ENCODE results near the gene TMEM248.
"Not testable (repeated sequence)": the region's sequence is repeated elsewhere in the genome, so short reads cannot be mapped to it uniquely, and the experiment has no call there.

Gene TMEM248

GRCh38 chr7:66920769-66921395, at the start of gene TMEM248:
TSS of gene TMEM248 (plus strand) at chr7:66921225. CDS start at chr7:66941866, 20,641 bp downstream.
- Histone ChIP-seq H3K27me3 (ENCODE audit: control insufficient read depth, insufficient read depth, low read length) (no peaks in the 10 kb centered on the region), H3K4me1 (ENCODE audit: control insufficient read depth, insufficient read depth, low read length) (peaks cover 6% of the 10 kb centered on the region; the same call in 1 of the 2 replicates), H3K4me3 (ENCODE audit: low read depth, low read length) (peak within 1 kb of the TSS; percentile 88), H3K27ac (ENCODE audit: low read depth, low read length) (peak within 1 kb of the TSS; percentile 76), H3K9me3 (ENCODE audit: control insufficient read depth, insufficient read depth, low read length) (no peaks in the 10 kb centered on the region), H3K36me3 (ENCODE audit: control insufficient read depth, insufficient read depth, low read length) (no peaks in the 10 kb centered on the region), H3K9ac (ENCODE audit: low read depth, low read length) (peak within 1 kb of the TSS; percentile 69)

GRCh38 chr7:66873476-66873875, 47.5 kb upstream of the TMEM248 start:
- Histone ChIP-seq H3K27me3 (ENCODE audit: control insufficient read depth, insufficient read depth, low read length) (no peaks in the 10 kb centered on the region), H3K4me1 (ENCODE audit: control insufficient read depth, insufficient read depth, low read length) (peaks cover 7% of the 10 kb centered on the region), H3K36me3 (ENCODE audit: control insufficient read depth, insufficient read depth, low read length) (peaks cover 10% of the 10 kb centered on the region; the same call in 1 of the 2 replicates), H3K4me3 (ENCODE audit: low read depth, low read length) (no peak overlapping the region), H3K9me3 (ENCODE audit: control insufficient read depth, insufficient read depth, low read length) (no peaks in the 10 kb centered on the region), H3K9ac (ENCODE audit: low read depth, low read length) (no peak overlapping the region), H3K27ac (ENCODE audit: low read depth, low read length) (no peak overlapping the region)

GRCh38 chr7:66877577-66878300, 43.3 kb upstream of the TMEM248 start:
- H3K9ac ChIP-seq (ENCODE audit: low read depth, low read length): no peak overlapping the region
- no peaks in the 10 kb centered on the region for H3K9me3 ChIP-seq (ENCODE audit: control insufficient read depth, insufficient read depth, low read length)
- H3K4me3 ChIP-seq (ENCODE audit: low read depth, low read length): no peak overlapping the region
- no peaks in the 10 kb centered on the region for H3K27me3 ChIP-seq (ENCODE audit: control insufficient read depth, insufficient read depth, low read length)
- H3K4me1 ChIP-seq (ENCODE audit: control insufficient read depth, insufficient read depth, low read length): no peaks in the 10 kb centered on the region
- H3K27ac ChIP-seq (ENCODE audit: low read depth, low read length): no peak overlapping the region
- peaks cover 16% of the 10 kb centered on the region; the same call in 1 of the 2 replicates for H3K36me3 ChIP-seq (ENCODE audit: control insufficient read depth, insufficient read depth, low read length)

GRCh38 chr7:66878301-66878685, 42.7 kb upstream of the TMEM248 start:
- not testable (repeated sequence) for H3K27me3 ChIP-seq (ENCODE audit: control insufficient read depth, insufficient read depth, low read length); H3K9ac ChIP-seq (ENCODE audit: low read depth, low read length)

GRCh38 chr7:66880053-66880452, 41.0 kb upstream of the TMEM248 start:
- H3K4me1 ChIP-seq (ENCODE audit: control insufficient read depth, insufficient read depth, low read length): no peaks in the 10 kb centered on the region
- no peak overlapping the region for H3K9ac ChIP-seq (ENCODE audit: low read depth, low read length)
- no peaks in the 10 kb centered on the region for H3K9me3 ChIP-seq (ENCODE audit: control insufficient read depth, insufficient read depth, low read length)
- no peak overlapping the region for H3K27ac ChIP-seq (ENCODE audit: low read depth, low read length)
- H3K27me3 ChIP-seq (ENCODE audit: control insufficient read depth, insufficient read depth, low read length): no peaks in the 10 kb centered on the region
- H3K4me3 ChIP-seq (ENCODE audit: low read depth, low read length): no peak overlapping the region
- peaks cover 25% of the 10 kb centered on the region; the same call in 1 of the 2 replicates for H3K36me3 ChIP-seq (ENCODE audit: control insufficient read depth, insufficient read depth, low read length)

More at GRCh38 chr7:66878301-66878685, 42.7 kb upstream of the TMEM248 start:
- H3K36me3 ChIP-seq (ENCODE audit: control insufficient read depth, insufficient read depth, low read length): peaks cover 16% of the 10 kb centered on the region; the same call in 1 of the 2 replicates
- not testable (repeated sequence) for H3K4me1 ChIP-seq (ENCODE audit: control insufficient read depth, insufficient read depth, low read length); H3K27ac ChIP-seq (ENCODE audit: low read depth, low read length); H3K4me3 ChIP-seq (ENCODE audit: low read depth, low read length); H3K9me3 ChIP-seq (ENCODE audit: control insufficient read depth, insufficient read depth, low read length)

- not testable (repeated sequence) for H3K27me3 ChIP-seq (ENCODE audit: control insufficient read depth, insufficient read depth, low read length); H3K9ac ChIP-seq (ENCODE audit: low read depth, low read length); H3K4me1 ChIP-seq (ENCODE audit: control insufficient read depth, insufficient read depth, low read length); H3K27ac ChIP-seq (ENCODE audit: low read depth, low read length); H3K4me3 ChIP-seq (ENCODE audit: low read depth, low read length); H3K9me3 ChIP-seq (ENCODE audit: control insufficient read depth, insufficient read depth, low read length)
- H3K36me3 ChIP-seq (ENCODE audit: control insufficient read depth, insufficient read depth, low read length): peaks cover 22% of the 10 kb centered on the region; the same call in 1 of the 2 replicates
Observed at GRCh38 chr7:66880577-66880976, 40.4 kb upstream of the TMEM248 start.

- H3K9ac ChIP-seq (ENCODE audit: low read depth, low read length): no peak overlapping the region
- H3K27ac ChIP-seq (ENCODE audit: low read depth, low read length): no peak overlapping the region
- H3K9me3 ChIP-seq (ENCODE audit: control insufficient read depth, insufficient read depth, low read length): no peaks in the 10 kb centered on the region
- no peaks in the 10 kb centered on the region for H3K4me1 ChIP-seq (ENCODE audit: control insufficient read depth, insufficient read depth, low read length)
- no peaks in the 10 kb centered on the region for H3K27me3 ChIP-seq (ENCODE audit: control insufficient read depth, insufficient read depth, low read length)
- no peak overlapping the region for H3K4me3 ChIP-seq (ENCODE audit: low read depth, low read length)
- H3K36me3 ChIP-seq (ENCODE audit: control insufficient read depth, insufficient read depth, low read length): peaks cover 22% of the 10 kb centered on the region; the same call in 1 of the 2 replicates
Observed at GRCh38 chr7:66883716-66884115, 37.3 kb upstream of the TMEM248 start.

GRCh38 chr7:66884556-66884955, 36.5 kb upstream of the TMEM248 start:
- peaks cover 17% of the 10 kb centered on the region; the same call in 1 of the 2 replicates for H3K36me3 ChIP-seq (ENCODE audit: control insufficient read depth, insufficient read depth, low read length)
- H3K27ac ChIP-seq (ENCODE audit: low read depth, low read length); H3K4me3 ChIP-seq (ENCODE audit: low read depth, low read length): not testable (repeated sequence)

GRCh38 chr7:66886152-66886551, 34.9 kb upstream of the TMEM248 start:
- Histone ChIP-seq H3K9ac (ENCODE audit: low read depth, low read length) (no peak overlapping the region), H3K9me3 (ENCODE audit: control insufficient read depth, insufficient read depth, low read length) (no peaks in the 10 kb centered on the region), H3K4me3 (ENCODE audit: low read depth, low read length) (no peak overlapping the region), H3K27me3 (ENCODE audit: control insufficient read depth, insufficient read depth, low read length) (no peaks in the 10 kb centered on the region), H3K36me3 (ENCODE audit: control insufficient read depth, insufficient read depth, low read length) (peaks cover 16% of the 10 kb centered on the region; the same call in 1 of the 2 replicates), H3K4me1 (ENCODE audit: control insufficient read depth, insufficient read depth, low read length) (no peaks in the 10 kb centered on the region), H3K27ac (ENCODE audit: low read depth, low read length) (no peak overlapping the region)

More at GRCh38 chr7:66884556-66884955, 36.5 kb upstream of the TMEM248 start:
- not testable (repeated sequence) for H3K27me3 ChIP-seq (ENCODE audit: control insufficient read depth, insufficient read depth, low read length); H3K9ac ChIP-seq (ENCODE audit: low read depth, low read length); H3K9me3 ChIP-seq (ENCODE audit: control insufficient read depth, insufficient read depth, low read length); H3K4me1 ChIP-seq (ENCODE audit: control insufficient read depth, insufficient read depth, low read length)

- not testable (repeated sequence) for H3K27ac ChIP-seq (ENCODE audit: low read depth, low read length); H3K27me3 ChIP-seq (ENCODE audit: control insufficient read depth, insufficient read depth, low read length); H3K4me3 ChIP-seq (ENCODE audit: low read depth, low read length); H3K9me3 ChIP-seq (ENCODE audit: control insufficient read depth, insufficient read depth, low read length); H3K4me1 ChIP-seq (ENCODE audit: control insufficient read depth, insufficient read depth, low read length); H3K9ac ChIP-seq (ENCODE audit: low read depth, low read length)
- peaks cover 13% of the 10 kb centered on the region; the same call in 1 of the 2 replicates for H3K36me3 ChIP-seq (ENCODE audit: control insufficient read depth, insufficient read depth, low read length)
Observed at GRCh38 chr7:66888223-66888622, 32.8 kb upstream of the TMEM248 start.

- Histone ChIP-seq H3K36me3 (ENCODE audit: control insufficient read depth, insufficient read depth, low read length) (peaks cover 24% of the 10 kb centered on the region), H3K9ac (ENCODE audit: low read depth, low read length) (no peak overlapping the region), H3K9me3 (ENCODE audit: control insufficient read depth, insufficient read depth, low read length) (no peaks in the 10 kb centered on the region), H3K27me3 (ENCODE audit: control insufficient read depth, insufficient read depth, low read length) (no peaks in the 10 kb centered on the region), H3K27ac (ENCODE audit: low read depth, low read length) (no peak overlapping the region), H3K4me3 (ENCODE audit: low read depth, low read length) (no peak overlapping the region), H3K4me1 (ENCODE audit: control insufficient read depth, insufficient read depth, low read length) (no peaks in the 10 kb centered on the region)
Observed at GRCh38 chr7:66894463-66895080, 26.5 kb upstream of the TMEM248 start.
